ENCODE measurements around the gene FBXL5.
A peak's percentile ranks its signal among the peaks of the same experiment; 100 is the strongest.

Gene FBXL5

GRCh38 chr4:15676899-15677298 lies 21.7 kb upstream of the FBXL5 start:
- DNase-seq, result no peak

GRCh38 chr4:15676039-15676438 lies 20.9 kb upstream of the FBXL5 start:
- DNase-seq, result no peak

DNA sequence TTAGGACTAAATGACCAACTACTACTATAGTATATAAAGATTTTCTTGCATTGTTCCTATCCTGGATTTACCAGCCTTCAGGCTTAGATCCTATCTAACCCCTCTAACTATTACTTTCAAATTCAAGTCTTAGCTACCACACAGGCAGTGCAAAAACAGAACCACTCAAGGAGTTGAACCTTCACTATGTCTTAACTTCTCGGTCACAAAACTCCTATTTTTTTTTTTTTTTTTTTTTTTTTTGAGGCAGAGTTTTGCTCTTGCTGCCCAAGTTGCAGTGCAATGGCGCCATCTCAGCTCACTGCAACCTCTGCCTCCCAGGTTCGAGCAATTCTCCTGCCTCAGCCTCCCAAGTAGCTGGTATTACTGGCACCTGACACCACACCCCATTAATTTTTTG lies 20.2 kb upstream of the FBXL5 start:
- no peak for DNase-seq

DNA sequence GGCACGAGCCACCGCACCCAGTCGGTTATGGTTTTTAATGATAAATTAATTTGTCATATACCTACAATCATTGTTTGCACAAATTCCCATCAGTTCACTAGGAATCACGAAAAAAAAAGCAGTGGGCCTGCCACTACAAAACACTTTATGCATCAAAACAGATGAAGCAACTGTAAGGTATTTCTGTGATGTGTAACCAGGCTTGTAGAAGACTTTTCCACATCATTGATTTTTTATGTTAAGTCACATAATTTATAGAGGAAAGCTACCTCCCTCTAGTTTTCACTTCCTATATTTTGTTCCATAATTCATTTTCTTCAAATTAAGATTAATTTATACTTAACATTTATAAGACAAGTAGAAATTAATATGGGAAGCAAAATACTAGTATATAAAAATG lies 19.8 kb upstream of the FBXL5 start:
- no peak for DNase-seq

DNA sequence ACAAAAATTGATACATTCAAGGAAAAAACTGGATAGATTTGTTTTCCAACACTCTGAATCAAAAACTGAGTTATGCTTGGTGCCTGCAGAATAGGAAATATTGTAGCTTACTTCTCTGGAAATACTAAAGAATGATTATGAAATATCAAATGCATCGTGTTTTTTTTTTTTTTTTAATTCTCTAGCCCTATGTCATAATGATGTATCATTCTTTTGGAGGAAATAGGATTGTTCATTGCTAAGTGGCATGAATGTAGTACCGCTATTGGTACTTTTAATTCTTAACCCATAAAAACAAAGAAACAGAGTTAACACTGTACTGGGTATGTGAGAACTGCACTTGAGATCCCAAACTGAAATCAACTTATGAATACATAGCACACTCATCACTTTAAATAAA lies 18.9 kb upstream of the FBXL5 start:
- DNase-seq, result no peak

DNA sequence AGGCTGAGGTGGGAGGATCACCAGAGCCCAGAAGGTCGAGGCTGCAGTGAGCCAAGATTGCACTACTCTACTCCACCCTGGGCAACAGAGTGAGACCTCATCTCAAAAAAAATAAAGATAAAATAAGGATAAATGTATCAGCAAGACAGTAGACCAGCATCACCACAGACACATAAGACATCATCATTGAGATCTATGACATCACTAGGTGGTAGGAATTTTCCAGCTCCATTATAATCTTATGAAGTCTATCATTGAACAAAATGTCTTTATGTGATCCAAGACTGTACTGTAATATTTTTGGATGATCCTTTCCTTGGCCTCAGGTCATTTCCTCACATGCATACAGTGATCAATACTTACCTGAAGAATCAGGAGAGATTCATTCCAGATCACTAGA lies 18.2 kb upstream of the FBXL5 start:
- DNase-seq, result no peak

GRCh38 chr4:15672101-15672500 lies 16.9 kb upstream of the FBXL5 start:
- no peak for DNase-seq

GRCh38 chr4:15670576-15670975 lies 15.4 kb upstream of the FBXL5 start:
- no peak for DNase-seq

DNA sequence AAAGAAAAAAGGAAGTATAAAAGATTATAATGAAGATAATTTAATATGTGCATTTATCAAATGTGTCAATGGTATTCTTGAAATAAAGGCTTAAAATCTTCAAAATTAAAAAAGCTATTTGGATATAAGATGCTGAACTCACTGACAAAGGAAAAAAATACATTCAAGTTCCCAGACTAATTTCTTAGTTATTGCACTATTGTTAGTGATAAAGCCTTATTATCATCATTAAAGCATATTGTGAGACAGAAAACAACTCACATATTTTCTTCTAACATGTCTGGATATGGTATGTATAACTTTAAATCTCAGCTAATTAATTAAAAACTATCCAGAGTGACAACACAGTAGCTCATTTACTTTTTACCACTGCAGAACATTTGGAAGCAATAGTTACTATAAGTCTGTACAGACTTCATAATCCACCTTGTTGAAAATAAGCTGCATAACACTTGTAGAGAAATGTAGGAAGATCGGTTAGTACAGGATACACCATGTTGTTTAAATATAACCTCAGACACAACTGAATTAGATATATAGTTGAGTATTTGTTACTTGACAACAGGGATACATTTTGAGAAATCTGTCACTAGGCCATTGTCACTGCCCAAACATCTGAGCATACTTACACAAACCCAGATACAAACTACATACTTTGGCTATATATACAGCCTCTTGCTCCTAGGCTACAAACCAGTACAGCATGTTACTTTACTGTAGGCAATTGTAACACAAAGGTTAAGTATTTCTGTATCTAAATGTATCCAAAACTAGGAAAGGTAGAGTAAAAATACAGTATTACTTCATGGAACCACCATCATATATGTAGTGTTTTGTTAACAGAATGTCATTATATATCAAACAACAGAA lies 13.6 kb upstream of the FBXL5 start:
- no peak for DNase-seq

- DNase-seq, result no peak
These were observed 11.8 kb upstream of the FBXL5 start for GRCh38 chr4:15667006-15667405.

DNA sequence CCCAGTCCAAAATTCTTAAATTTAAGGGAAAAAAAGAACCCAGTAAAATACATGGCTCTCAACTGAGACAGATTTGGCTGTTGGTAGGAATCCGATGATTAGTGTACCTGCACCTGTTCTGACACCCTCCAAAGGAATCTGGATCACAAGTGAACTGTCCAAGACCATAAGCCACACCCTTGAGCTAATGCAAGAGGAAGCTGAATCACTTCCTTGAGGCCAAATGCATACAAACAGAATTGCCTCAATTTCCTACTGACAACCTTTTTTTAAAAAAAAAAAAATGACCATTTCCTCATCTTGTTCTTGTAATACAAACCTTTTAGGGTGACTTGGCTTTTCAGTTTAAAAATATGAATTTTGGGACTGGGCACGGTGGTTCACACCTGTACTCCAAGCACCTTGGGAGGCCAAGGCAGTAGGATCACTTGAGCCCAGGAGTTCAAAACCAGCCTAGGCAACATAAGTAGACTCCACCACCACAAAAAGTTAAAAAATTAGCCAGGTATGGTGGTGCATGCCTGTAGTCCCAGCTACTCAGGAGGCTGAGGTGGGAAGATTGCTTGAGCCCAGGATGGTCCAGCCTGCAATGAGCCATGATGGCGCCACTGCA lies 10.7 kb upstream of the FBXL5 start:
- no peak for DNase-seq

GRCh38 chr4:15659768-15660570 lies 4.8 kb upstream of the FBXL5 start:
- no peak for DNase-seq

DNA sequence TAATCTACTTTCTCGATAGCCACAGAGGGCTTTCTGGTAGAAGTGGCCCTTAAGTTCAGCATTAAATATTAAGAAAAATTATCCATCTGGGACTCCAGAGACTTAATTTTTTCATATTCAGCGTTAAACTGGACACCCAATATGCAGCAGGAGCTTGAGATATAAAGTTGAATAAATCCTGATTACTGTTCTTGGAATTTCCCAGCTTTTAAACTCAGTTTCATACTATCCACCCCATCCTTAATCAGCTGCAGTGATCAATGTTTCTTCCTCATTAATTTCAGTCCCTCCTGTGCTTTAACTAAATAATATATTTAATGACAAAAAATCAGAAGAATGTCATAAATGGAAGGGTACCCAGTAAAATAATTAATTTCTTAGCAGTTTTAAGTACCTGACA lies 3.6 kb upstream of the FBXL5 start:
- DNase-seq, result no peak

DNA sequence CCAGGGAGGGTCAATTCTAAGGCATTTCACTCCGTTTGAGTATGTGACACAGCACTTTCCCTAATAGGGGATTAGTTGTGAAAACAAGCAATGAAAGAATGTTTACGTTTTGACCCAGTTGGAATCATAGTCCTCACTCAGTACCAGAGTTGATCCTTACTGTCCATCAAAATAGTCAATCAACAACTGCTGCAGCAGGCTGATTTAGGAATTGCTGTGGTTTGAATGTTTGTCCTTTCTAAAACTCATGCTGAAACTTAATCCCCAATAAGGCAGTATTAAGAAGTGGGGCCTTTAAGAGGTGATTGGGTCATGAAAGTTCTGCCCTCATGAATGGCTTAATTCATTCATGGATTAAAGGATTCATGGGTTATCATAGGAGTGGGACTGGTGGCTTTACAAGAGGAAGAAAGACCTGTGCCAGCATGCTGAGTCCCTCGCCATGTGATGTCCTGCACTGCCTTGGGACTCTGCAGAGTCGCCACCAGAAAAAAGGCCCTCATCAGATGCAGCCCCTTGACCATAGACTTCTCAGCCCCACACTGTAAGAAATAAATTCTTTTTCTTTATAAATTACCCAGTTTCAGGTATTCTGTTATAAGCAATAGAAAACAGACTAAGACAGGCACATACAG lies 3.1 kb upstream of the FBXL5 start:
- DNase-seq, result no peak

DNA sequence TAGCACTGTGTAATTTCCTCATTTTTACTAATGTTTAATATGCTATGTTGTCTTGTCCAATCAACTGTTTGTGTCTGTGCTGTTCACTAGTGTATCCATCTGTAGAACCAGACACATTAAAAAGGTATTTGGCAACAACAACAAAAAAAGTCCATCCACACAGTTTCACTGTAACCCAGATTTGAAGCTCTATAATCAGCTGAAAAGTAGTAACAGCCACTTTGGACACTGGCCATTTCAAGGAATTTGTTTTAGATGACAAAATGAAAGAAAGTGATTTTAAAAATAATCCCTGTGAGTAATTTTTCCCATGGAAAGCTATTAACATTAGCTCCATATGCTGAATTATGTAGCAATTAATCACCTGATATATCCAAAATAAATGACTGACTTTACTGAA lies 2.2 kb upstream of the FBXL5 start:
- DNase-seq, result no peak

DNA sequence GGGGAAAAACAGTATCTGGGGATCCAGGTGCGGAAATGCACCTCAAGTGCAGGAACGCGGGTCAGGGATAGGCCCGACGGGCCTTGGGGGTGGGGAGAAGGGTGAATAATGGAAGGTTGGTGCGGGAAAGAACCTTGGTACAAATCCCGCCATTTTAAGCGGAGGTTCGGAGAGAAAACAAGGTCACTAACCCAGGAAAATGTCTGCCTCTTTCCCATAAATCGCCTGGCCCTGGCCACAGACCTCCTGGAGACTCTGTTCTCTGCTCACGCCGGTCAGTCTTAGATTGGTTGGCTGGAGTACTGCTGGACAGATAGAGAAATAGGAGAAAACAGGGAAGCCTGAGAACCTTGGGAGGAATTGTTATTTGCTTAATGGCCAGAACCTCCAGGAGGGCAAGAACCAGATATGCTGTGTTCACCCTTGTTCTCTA lies 897 bp upstream of the FBXL5 start:
- peak; percentile 63 for DNase-seq

- DNase-seq, result peak; percentile 51
These were observed 449 bp downstream of the FBXL5 start for GRCh38 chr4:15654593-15655222.

GRCh38 chr4:15653864-15654592 lies 1.1 kb downstream of the FBXL5 start:
- peak; percentile 20 for DNase-seq

DNA sequence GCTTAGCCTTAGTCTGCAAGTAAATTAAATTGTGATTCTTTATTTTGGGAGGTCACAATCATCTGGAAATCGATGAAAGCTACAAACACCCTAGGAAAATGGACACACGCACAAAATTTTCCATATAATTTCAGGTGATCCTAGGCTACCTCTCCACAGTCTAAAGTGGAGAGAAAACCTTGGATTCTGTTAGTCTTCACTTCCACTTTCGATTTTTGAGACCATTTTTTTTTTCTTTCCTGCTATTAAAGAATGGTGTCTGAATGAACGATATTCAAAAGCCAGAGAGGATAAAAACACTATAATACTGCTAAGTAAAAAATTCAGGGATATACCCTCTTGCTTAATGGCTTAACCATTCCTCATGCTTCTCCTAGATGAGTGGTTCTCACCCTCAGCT lies 1.7 kb downstream of the FBXL5 start:
- DNase-seq, result no peak

DNA sequence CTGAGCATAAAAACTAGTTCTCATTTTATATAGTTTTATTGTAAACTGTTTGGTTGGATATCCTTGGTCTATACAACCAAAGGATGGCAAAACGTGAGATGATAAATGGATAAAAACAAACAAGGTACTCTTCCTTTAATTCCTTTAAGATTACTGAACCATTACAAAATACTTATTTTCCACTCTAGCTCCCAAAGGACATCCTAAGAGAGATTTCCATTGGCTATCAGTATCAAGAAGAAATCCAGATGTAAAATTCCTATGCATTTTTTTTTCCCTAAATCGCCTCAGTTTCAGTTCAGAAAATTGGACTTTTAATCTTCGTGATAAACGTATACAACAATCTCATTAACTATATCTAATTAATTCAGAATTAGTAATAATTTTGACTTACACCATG lies 2.3 kb downstream of the FBXL5 start:
- no peak for DNase-seq

DNA sequence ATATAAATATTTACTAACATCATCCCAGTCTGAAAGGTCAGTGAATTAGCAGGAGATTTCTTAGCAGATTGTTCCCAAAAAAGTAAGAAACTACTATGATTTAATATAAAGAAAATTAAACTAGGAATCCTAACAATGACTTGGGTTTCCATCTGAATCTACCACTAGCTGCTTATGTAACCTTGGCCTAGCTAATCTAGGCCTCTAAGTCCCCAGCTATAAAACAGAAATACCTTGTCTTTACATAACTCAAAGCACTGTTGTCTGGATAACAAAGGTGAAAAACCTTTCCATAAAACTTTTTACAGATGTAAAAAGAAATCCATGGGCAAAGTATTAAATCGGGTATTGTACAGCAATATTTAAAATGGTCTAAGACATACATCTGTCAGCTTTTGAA lies 3.0 kb downstream of the FBXL5 start:
- DNase-seq, result no peak

DNA sequence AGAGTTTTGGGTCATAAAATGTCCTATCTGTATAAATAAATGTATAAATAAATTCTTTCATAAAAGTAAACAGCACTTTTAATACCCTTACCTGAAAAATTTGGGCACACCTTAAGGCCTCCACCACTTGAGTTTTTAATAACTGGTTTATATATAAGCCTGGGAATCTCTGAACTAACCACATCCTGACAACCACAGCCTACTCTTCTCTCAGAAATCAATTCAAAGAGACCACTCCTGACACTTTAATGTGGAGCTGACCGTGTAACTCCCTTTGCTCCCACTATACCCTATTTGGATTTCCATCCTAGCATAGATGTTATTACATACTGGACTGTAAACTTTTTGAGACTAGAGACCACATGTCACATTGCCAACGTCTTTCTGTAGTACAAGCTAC lies 3.5 kb downstream of the FBXL5 start:
- no peak for DNase-seq
